GM19023 (cell line): Measurements from ENCODE around the gene WDR81.
A peak's percentile ranks its signal among the peaks of the same experiment; 100 is the strongest.
"Not testable (repeated sequence)": the region's sequence is repeated elsewhere in the genome, so short reads cannot be mapped to it uniquely, and the experiment has no call there.

ENCODE experiments used
- ATAC-seq: cut with Tn5 transposase; IDR thresholded peaks from one replicate; pipeline ENCODE4 v1.9.1; 2021; ENCODE audit warnings: mild to moderate bottlenecking, moderate library complexity; ENCODE audit not compliant: unreplicated experiment

The WDR81 gene

DNA sequence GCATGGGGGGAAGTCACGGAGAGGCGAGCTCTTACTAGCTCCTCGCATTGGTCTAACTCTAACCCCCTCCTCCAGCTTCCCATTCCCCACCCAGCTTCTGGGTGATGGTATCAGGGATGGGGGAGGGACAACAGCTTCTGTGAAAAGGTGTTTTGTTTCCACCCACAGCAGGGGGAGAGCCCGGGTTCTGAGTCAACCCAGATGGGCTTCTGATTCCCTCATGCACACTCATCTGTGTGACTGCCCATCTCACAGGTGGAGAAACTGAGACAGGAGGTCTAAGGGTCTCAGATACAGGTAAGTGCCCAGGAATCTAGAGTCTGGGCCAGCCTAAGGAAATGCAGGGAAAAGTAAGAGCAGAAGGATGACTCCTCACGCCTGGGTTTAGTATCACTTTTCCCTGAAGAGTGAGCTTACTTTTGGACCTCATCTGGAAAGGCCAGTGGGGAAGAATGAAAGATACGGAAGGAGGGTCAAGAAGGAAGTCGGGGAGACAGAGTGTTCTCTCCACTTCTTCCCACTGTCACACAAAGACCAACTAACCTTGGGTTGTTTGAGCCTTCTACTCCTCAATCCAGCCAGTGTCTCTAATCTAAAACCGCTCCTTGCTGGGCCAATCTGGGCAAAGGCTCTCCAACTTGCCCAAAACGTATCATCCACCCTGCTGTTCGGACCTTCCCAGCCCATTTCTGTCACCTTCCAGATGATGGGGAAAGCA, 11.2 kb upstream of the WDR81 start:
- ATAC-seq = no peak

DNA sequence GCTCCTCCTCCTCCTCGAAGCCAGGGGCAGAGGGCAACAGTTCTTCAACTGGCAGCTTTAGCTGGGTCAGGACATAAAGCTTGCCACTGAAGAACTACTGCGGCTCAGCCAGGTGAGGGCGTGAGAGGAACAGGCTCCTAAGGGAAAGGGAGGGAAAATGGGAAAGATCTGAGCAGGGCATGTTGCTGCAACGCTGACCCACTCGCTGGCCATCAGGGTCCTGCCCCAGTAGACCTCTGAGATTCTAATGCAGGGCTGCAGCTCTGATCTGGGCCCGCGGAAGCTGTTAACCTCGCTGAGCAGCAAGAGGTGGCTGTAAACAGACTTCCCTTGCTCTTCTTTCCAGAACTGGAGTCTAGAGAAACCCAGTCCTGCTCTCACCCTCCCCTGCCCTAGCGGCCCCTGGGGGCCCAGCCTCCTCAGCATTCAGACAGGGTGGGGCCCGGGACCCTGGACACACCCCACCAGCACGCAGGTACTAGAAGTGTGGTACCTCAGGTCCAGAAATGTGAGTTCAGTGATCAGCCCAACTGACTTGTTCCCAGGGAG, 10.6 kb upstream of the WDR81 start:
- no peak for ATAC-seq

DNA sequence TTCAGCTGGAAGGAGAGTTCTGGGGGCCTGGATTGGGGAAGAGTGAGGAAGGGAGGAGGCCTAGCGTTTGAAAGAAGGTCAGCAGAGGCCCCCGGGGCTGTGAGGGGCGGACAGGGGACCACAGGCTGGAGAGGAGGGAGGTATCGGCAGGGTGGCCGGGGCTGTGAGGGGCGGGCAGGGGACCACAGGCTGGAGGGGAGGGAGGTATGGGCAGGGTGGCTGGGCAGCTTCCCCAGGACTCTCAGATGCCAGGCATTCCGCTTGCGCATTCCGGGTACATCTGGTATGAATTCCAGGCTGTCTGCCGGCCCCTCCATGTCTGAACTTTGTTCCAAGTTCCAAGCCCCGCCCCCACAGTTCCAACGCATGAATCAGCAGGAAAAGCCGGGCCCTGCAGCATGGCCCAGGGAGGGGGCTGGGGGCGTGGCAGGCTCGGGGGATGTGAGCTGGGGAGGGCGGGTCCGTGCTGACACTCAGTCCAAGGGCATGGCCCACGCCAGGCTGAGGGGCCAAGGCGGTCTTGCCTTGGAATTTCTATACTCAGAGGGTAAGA, 10.0 kb upstream of the WDR81 start:
- no peak for ATAC-seq

DNA sequence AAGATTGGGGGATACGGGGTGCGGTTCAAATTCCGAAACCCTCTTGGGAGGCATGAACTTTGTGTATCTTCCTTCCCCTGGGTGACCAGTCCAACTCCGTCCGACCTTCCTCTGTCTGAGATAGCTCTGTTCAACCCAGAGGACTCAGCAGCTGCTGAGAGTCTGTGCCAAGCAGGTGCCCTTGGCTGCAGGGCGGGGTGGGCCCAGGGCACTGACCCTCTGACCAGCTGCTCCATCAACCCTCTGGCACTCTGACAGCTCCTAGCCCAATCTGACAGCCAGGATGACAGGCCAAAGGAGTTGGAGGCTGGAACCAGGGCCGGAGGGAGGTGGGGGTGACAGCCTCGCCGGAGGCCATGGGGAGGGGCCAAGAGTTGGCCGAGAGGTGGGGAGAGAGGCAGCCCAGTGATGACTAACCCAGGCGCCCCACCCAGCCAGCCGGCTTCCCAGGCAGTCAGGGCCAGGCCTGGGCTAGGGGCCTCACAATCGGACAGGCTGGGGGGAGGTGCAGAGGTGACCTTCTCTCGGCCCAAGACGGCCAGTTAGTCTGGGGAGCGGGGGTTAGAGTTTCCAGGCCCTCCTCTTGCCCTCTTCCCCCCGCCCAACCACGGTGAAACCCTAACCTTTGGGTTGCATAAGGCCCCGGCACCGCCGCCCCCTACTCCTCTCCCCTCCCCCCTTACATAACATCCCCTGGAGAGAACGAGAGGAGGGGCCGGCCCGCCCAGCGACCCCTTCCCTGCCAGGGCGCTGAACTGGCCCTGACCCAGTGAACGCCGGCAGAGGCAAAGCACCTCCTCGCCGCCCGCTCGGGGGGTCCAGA, 9.3 kb upstream of the WDR81 start:
- no peak for ATAC-seq

DNA sequence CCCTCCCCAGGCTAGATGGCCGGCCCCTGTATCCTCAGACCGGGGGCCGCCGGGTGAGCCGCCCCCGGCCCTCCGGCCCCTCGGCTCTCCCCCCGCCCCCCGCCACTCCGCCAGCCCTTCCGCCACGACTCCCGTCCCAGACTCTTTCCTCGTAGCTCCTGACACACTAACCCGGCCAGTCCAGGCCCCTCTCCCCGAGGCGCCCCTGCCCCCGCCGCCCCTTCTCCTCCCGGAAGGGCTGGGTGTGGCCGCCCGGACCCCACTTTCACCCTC, 8.8 kb upstream of the WDR81 start:
- ATAC-seq = no peak

DNA sequence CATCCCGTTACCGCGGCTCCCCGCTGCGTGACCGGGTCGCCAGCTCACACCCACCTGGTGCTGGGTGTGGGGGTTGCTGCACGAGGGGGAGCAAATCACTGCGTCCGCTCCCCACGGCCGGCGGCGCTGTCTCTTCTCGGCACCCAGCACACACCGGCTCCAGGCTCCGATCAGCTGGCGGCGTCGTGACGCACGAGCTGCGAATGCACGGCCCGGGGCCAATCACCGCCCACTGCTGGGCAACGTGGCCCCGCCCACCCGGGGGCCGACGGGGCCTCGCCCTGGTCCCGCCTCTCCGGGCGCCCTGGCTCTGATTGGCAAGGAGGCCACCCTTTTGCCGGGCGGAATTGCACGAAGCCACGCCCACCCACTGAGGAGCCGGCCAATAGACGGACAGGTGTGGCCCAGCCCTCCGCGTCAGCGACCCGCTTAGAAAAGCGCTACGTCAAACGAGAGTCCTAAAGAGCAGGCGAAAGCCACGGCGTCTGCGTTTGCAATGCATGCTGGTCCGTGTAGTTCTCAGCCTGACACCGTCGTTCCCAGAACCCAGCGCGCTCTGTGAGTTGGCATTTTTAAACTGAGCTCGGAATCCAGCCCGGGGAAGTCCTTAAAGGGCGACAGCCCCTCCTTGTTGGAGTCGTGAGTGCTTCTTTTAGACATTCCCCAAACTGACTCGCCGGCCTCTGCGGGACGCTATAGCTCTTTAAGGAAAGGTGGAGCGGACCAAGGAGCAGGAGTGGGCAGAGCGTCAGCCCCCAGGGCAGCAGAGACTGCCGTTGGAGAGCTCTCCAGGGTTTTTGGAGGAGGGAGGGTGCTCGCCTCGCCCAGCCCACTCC, 8.2 kb upstream of the WDR81 start:
- ATAC-seq = peak; percentile 77

DNA sequence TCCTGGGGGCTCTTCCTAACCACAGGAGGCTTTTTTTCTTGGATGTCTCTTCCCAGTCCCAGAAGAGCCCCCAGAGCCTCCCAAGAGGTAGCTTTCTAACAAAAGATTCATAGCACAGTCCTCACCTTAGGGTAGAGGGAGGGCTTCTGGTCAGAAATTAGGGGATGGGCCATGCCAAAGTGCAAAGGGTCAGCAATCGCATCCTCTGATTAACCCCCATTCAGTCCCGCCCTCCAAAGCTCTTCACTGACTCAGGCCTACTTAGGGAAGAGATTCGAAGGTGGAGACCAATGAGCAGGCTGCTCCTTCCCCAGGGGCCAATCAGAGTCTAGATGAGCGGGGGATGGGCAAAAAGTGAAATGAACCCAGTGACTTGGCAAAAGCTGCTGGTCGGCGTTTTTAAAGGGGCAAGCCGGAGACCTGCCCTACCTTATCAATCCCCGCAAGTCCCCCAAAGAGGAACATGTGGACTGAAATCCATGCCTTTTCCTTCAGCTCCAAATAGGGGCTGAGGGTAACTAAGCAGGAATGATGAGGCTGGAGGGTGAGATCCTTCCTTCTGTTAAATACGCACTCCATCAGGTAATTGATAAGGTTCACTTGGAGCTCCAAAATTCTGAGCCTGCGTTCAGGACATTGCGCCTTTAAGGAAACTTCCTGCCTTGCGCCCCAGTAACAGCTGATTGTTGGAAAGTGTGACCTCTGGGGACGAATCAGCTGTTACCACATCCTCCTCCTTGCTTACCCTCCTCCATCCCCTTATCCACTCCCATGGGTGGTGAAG, 7.4 kb upstream of the WDR81 start:
- peak; percentile 41 for ATAC-seq

DNA sequence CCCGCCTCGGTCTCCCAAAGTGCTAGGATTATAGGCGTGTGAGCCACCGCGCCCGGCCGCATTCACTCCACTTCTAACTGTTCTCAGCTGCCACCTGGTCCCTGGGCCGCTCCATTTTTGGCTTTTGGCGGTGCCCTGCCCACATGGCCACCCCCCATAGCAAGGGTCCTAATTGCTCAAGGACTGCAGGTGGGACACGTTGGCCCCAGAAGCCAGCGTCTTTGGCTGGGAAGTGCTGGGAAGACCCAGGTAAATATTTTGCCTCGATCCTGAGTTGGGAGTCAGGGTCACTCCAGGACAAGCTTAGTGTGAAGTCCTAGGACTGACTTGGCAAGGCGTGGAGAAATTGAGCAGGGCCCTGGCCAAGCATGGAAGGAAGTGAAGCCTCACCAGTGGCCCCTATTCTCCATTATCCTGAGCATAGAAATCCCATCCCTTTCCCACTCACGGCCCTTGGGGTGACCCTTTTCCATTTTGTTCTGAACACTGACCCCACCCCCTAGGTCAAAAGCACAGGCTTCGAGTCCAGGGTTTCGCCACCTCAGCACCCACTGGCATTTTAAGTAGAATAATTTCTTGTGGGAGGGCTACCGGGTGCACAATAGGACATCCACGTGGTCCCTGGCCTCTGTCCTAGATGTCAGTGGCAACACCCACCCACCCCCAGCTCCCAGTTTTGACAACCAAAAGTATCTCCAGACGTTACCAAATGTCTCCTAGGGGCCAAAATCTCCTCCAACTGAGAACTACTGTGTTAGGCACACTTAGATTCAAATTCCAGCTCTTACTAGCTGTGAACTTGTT, 5.9 kb upstream of the WDR81 start:
- ATAC-seq = no peak

DNA sequence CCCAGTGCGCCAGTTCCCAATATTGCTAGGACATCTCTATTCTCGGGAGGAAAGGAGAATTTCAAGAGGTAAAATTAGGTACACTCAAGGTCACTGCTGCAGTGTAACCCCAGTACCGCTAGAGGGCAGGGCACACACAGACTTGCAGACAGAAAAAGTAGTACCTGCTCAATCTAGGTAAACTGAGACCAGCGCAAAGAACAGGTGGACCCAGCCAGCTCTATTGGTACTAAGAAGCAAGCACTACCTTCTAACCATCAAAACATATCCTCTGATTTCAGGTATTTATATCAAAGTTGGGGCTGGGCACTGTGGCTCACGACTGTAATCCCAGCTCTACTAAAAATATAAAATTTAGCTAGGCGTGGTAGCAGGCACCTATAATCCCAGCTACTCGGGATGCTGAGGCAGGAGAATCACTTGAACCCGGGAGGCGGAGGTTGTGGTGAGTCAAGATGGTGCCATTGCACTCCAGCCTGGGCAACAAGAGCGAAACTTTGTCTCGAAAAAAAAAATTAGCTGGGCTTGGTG, 3.6 kb upstream of the WDR81 start:
- ATAC-seq = no peak

DNA sequence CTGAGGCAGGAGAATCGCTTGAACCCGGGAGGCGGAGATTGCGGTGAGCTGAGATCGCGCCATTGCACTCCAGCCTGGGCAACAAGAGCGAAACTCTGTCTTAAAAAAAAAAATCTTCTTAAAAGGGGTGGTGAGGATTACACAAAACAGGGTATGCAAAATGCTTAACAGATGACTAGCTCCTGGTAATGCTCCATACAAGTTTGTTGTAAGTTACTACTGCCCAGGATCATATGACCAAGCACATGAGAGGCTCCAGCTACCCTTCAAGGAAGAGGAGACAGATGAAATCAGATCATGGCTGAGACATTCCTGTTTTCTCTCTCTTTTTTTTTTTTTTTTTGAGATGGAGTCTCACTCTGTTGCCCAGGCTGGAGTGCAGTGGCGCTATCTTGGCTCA, 2.5 kb upstream of the WDR81 start:
- not testable (repeated sequence) for ATAC-seq

DNA sequence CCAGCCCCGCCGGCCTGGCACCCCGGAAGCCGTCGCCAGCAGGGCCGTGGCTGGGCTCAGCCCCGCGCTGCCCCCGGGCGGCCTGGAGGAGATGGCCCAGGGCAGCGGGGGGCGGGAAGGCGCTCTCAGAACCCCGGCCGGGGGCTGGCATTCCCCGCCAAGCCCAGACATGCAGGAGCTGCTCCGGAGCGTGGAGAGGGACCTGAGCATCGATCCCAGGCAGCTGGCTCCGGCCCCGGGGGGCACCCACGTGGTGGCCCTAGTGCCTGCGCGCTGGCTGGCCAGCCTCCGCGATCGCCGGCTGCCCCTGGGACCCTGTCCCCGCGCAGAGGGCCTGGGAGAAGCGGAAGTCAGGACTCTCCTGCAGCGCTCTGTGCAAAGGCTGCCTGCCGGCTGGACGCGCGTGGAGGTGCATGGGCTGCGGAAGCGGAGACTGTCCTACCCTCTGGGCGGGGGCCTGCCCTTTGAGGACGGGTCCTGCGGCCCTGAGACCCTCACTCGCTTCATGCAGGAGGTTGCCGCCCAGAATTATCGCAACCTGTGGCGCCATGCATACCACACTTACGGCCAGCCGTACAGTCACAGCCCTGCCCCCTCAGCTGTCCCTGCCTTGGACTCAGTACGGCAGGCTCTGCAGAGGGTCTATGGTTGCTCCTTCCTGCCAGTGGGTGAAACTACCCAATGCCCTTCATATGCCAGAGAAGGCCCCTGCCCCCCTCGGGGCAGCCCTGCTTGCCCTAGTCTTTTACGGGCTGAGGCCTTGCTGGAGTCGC, 551 bp downstream of the WDR81 start:
- ATAC-seq = peak; percentile 32

DNA sequence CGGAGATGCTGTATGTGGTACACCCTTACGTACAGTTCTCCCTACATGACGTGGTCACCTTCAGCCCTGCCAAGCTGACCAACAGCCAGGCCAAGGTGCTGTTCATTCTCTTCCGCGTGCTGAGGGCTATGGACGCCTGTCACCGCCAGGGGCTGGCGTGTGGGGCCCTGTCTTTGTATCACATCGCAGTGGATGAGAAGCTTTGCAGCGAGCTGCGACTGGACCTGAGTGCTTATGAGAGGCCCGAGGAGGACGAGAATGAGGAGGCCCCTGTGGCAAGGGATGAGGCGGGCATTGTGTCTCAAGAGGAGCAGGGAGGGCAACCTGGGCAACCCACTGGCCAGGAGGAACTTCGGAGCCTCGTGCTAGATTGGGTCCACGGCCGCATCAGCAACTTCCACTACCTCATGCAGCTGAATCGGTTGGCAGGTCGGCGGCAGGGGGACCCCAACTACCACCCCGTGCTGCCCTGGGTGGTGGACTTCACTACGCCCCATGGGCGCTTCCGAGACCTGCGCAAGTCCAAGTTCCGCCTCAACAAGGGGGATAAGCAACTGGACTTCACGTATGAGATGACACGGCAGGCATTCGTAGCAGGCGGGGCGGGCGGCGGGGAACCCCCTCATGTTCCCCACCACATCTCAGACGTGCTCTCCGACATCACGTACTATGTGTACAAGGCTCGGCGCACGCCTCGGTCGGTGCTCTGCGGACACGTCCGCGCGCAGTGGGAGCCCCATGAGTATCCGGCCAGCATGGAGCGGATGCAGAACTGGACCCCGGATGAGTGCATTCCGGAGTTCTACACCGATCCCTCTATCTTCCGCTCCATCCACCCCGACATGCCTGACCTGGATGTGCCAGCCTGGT, 1.4 kb downstream of the WDR81 start:
- no peak for ATAC-seq

DNA sequence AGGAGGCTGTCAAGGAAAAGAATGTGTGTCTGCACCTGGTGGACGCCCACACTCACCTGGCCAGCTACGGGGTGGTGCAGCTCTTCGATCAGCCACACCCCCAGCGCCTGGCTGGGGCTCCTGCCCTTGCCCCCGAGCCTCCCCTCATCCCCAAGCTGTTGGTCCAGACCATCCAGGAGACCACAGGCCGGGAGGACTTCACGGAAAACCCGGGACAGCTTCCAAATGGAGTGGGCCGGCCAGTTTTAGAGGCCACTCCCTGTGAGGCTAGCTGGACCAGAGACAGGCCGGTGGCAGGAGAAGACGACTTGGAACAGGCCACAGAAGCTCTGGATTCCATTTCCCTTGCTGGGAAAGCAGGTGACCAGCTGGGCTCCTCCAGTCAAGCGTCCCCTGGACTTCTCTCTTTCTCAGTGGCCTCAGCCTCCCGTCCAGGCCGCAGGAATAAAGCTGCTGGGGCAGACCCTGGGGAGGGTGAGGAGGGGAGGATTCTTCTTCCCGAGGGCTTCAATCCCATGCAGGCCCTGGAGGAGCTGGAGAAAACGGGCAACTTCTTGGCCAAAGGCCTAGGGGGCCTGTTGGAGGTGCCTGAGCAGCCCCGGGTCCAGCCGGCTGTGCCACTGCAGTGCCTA, 2.2 kb downstream of the WDR81 start:
- no peak for ATAC-seq

DNA sequence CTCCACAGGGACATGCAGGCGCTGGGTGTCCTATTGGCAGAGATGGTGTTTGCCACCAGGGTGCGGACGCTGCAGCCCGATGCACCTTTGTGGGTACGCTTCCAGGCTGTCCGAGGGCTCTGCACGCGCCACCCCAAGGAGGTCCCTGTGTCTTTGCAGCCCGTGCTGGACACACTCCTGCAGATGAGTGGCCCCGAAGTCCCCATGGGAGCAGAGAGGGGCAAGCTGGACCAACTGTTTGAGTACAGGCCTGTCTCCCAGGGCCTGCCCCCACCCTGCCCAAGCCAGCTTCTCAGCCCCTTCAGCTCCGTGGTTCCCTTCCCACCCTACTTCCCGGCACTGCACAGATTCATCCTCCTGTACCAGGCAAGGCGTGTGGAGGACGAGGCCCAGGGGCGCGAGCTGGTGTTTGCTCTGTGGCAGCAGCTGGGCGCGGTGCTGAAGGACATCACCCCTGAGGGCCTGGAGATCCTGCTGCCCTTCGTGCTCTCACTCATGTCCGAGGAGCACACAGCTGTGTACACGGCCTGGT, 2.8 kb downstream of the WDR81 start:
- no peak for ATAC-seq

DNA sequence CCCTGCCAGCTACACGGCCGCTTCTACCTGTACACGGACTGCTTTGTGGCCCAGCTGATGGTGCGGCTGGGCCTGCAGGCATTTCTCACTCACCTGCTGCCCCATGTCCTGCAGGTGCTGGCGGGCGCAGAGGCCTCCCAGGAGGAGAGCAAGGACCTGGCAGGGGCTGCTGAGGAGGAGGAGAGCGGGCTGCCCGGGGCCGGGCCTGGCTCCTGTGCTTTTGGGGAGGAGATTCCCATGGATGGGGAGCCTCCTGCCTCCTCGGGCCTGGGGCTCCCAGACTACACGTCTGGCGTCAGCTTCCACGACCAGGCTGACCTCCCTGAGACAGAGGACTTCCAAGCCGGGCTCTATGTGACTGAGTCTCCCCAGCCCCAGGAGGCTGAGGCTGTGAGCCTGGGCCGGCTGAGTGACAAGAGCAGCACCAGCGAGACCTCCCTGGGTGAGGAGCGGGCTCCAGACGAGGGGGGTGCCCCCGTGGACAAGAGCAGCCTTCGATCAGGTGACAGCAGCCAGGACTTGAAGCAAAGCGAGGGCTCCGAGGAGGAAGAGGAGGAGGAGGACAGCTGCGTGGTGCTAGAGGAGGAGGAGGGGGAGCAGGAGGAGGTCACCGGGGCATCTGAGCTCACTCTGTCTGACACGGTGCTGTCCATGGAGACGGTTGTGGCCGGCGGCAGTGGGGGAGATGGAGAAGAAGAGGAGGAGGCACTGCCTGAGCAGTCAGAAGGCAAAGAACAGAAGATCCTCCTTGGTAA, 3.5 kb downstream of the WDR81 start:
- ATAC-seq = no peak

DNA sequence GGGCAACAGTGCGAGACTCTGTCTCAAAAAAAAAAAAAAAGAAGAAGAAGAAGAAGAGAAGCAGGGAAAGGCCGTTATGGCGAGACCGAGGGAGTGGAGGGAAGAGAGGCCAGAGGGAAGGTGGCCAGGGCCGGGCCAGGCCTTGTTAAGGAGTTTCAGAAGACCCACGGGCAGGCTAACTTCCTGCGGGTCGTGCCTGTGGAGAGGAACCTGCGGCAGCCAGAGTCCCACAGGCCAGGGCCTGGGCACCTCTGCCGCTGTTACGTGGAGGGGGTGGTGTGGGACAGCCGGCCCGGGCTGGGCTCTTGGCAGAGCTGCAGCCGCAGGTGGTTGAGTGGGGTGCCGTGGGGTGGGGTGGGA, 5.4 kb downstream of the WDR81 start:
- no peak for ATAC-seq
